ENCODE data around the gene HES1.

The HES1 gene

DNA sequence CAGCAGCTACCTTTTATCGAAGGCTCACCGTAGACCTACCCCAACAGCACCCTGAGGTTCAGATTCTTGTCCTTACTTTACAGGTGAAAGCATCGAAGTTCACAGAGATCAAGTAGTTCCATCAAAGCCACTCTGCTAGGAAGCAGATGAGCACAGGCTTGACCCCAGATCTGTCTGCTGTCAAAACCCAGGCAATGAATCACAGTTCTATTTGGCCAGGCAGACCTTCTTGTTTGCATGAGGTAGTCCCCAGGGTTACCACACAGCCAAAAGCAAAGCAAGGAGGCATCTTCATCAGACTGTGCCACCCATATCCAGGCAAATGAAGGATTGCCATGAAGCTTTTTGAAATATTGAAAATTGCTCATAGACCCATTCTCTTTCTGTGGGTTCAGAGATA lies 33.0 kb downstream of the HES1 start:
- peak; percentile 53 to 58 for DNase-seq

DNA sequence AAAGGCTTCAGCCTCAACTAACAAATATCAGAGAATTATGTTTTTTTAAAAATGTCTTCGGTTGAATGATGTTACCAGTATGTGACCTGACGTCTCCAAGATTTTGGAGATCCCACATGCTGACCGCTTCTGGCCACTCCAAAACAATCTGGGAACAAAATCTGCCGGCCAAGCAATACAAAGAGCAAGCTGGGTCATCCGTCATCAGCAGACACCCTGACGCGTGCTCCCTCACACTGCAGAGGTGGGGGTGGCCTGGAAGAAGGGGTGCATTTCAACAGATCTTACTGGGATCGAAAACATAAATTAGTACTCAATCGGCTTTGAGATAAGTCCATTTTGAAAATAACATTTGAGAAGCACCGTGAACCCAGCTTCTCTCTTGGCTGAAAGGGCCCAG lies 33.6 kb downstream of the HES1 start:
- DNase-seq = no peak

DNA sequence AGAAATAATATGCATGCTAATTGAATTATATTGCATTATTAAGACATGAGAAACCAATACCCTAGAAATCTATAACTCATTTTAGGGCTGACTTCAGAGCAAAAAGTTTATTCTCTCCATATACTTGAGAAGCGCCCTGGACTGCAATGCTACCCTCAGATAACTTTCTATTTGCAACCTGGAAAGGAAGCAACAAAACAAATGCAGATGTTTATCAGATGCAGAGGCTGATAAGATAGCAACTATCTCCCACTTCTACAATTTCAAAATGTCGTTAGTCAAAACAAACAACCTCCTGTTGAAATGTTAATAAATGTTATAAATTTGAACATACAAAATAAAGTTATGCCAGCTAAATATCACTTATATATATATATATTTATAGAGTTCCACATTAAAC lies 34.8 kb downstream of the HES1 start:
- no peak for DNase-seq

DNA sequence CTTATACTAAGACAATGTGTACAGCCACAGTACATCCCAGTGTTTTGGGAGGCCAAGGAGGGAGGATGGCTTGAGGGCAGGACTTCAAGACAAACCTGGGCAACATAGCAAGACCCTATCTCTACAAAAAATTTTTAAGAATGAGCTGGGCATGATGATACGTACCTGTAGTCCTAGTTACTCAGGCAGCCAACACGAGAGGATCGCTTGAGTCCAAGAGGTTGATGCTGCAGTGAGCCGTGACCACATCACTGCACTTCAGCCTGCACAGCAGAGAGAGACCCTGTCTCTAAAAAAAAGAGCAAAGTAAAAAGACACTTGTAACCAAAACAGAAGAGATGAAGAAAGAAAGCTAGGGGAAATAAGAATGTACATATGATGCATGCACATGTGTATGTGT lies 38.5 kb downstream of the HES1 start:
- DNase-seq = no peak

DNA sequence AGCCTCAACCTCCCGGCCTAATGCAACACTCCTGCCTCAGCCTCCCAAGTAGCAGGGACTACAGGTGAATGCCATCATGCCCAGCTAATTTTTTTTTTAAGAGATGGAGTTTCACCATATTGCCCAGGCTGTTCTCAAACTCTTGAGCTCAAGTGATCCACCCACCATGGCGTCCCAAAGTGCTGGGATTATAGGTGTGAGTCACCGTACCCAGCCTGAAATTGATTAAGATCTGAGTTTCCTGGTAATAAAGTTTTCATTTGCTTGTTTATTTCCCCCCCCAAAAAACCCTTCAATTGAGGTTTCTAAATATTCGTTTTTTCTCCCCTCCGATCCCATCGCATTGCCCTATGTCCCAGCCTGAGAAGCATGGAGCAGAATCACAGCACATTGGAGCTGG lies 39.0 kb downstream of the HES1 start:
- no peak for DNase-seq

DNA sequence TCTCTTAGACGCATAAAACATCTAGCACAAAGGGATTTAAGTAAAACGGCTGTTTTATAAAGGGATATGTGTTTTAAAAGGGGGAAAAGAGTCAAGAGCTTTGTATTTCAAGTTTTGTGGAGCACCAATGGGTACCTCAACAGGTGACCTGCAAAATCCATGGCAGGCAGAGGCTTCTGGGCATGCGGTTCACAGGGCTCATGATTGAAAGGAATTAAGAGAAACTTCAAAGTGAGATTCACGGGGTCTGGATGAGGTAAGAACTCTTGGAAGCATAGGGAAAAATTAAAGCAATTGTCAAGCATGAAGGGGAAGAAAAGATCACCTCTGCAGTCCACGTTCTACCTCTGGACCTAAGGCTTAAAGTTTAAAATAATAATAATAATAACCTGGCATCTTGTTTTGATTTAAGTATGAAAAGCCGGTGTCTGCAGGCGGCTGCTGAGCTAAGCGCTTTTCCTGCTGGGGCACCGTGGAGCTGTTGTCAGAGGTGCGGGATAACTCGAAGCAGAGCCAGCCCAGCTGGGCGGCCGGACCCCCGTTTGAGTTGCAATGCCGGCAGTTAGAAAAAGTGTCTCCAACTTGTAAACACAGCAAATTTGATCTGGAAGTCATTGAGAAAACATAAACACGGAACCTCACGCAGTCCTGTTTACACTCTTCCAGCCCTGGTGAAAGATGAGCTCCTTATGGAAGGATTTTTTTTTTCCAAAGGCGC lies 40.5 kb downstream of the HES1 start:
- no peak for DNase-seq

DNA sequence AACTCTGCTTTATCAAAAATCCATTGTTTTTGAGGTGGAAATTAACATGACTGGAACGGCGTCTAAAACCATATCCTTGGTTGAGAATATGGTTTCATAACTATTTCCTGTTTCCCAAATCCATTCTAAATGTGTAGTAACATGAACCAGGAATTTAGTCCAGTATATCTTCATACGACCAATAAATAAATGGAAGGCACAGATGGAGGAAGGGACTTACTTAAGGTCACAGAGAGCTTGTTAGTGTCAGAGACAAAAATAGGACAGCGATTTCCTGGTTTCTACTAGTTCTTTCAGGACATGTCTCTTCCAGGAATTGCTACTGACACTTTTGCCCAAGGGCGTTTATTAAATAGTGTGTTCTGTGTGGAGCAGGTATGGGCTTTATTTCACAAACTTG lies 41.2 kb downstream of the HES1 start:
- DNase-seq = no peak

DNA sequence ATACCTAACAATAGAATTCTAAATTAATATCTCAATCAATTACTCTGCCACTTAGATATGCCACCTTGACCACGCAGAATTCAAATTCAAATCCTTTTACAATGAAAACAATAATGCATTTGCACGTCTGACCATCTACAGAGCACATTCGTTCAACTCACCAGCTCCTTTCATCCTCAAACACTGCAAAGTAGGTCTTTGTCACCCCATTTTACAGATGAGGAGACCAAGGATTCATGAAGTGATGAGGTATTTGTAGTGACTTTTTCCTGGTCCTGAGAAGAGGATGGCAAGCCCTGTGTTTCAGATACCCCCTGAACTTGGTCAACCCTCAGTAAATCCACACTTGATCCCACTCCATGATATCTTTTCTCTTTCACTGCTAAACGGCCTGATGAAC lies 42.2 kb downstream of the HES1 start:
- no peak for DNase-seq

DNA sequence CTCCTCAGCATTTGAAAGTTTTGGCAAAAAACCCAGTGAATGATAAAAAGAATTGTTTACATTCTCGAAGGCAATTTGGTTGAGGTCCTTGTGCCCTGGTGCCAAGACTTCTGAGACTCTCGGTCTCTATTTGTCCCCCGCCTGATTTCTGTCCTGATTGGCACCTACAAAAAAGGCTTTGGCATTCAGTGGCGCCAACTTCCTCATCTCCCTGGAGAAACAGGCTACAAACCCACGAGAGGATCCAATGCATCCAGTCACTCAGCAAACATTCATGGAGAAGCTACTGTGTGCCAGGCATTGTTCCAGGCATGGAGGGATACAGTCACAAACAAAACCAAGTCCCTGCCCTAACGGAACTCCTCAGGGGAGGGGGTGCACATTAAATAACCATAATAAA lies 42.7 kb downstream of the HES1 start:
- DNase-seq = no peak

DNA sequence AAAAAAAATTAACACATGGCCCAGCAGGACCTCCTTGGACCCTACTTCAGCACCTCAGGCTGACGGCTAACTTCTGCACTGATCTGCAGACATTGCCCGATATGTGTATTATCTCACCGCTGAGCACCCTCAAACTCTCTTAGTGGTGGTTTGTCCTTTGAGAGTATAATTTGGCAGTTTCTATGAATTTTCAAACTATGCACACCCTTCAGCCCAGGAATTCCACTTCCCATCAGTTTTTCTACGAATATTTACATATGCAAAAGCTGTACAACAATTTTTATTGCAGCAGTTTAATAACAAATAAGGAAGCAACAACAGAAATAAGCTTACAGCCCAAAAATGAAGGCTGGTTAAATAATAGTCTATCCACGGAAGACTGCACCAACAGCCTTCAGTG lies 44.6 kb downstream of the HES1 start:
- no peak for DNase-seq

DNA sequence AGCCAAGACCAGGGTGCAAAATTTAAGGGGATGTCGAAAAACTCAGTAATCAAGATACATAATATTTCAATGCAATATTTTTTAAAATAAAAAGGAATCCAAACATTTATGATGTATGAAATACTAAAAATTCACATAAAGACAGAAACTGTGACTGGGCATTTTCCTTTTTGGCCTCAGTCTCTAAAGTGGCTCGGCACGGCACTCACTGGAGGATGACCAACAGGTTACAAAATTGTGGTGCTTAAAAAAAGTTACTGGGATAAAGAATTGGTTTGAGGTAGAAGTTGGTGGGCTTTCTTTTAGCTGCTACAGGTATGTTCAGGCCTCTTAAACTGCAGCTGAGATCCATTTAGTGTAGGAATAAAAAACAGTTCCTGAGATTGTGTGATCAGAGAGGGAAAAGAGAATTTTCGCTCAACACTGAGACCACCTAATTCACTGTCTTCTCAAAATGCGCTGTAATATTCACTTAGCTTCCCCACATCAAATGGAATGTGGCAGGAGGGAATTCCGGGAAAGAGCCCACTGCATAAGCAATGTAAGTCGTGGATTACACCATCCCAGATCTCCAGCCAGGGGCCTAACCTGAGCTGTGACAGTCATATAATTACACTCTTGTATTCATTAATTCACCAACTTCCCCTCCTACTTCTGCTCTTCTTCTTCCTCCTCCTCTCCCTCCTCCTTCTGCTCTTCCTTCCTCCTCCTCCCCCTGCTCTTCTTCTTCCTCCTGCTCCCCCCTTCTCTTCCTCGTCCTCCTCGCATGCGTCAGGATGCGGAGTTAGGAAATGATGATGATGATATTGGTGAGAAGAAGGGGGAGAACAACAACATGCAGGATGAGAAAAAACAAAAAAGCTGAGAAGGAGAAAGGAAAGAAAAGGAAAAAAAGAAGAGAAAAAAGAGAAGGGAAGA lies 45.9 kb downstream of the HES1 start:
- no peak for DNase-seq

DNA sequence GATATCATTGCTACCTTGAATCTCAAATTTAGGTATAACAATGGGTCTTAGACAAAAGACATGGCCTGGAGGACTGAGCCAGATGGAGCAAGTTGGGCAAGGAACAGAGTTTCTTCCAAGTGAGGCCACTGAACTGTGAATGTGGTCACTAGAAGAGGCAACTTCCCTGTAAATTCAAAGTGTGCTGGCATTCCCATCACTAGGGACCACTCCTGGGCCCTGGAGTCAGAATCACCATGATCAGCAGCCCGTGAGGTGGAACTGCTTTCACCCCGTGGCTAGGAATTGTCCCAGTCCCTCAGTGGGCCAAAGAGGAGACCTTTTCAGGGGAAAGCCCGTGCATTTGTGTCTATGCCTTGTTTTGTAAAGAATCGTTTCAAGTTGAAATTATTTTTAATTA lies 47.3 kb downstream of the HES1 start:
- DNase-seq = no peak

DNA sequence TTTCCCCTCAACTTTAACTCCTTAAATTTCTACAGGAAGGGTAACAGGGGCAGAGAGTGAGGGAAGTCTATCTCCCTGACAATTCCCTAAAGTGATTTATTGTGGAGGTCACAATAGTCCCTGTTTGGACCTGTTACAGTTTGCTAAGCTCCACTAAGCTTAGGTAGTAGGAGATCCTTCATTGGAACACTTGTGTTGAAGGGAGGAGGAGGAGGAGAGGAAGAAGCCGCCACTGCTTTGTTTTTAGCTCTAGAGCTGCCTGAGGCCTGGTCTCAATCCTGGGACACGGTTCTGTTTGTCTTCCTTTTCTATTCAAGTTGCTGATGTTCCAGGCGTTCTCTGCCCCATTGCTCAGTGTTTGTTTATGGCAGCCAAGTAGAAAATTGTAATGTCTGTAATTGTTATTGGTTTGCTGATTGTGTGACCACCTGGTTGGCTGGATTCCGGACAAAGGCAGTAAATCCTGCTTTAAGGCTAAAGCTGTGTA lies 48.4 kb downstream of the HES1 start:
- DNase-seq = no peak

DNA sequence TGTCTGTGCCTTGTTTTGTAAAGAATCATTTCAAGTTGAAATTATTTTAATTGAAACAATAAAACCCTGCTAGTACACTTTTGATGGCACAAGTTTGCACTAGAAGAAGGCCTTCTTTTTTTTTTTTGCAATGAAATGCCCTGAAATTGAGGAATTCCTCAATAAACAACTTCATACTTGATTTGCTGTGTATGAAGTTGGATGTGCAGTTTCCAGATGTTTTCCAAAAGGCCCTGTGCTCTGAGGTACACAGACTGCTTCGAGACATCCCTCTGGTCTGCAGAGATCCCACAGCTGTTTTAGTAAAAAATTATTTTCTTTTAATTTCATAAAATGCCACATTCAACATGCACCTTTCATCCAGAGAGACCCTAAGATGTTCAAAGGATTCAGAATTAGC lies 48.9 kb downstream of the HES1 start:
- no peak for DNase-seq

DNA sequence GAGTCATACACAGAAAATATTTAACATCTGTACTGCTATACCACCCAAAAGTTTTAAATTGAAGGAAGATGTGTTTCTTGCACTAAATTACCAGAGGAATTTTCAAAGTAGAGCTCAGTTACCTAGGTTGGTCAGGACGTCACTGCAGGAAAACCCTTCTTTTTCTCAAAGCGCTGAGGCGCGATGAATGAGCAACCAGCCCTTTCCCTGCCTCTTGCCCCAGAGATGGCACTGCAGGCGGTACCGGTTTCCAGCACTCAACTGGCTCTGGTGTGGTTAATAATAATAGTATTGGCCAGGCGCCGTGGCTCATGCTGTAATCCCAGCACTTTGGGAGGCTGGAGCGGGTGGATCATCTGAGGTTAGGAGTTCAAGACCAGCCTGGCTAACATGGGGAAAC lies 49.3 kb downstream of the HES1 start:
- no peak for DNase-seq

DNA sequence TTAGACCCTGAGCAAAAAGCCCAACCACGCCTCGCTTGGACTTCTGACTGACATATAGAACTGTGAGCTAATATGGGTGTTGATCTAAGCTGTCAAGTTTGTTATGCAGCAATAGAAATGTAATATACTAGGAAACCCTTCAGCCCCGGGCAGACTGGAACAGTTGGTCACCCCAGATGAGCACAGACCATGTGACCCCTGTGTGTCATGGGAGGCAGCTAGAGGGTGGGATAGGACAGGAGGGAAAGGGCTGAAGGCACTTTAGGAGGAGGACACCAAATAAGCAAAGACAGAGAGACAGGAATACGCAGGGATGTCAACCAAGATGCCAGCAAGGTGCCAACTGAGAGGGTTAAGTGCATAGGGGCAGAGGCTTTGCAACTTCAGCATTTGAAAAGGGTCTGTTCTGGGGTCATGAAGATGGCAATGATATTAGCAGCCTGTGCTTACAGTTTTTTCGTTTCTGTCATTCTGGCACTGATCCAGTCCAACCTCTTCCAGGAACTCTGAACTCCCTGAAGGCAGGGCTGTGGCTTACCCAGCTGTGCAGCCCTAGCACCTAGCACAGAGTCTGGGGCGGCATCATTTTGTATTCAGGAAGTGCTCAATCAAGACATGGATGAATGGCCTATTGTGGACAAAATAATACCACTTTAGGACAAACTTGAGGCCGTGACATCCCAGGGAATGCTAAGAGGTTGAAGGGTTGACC lies 51.4 kb downstream of the HES1 start:
- DNase-seq = no peak
